ENCODE measurements around the gene FAM234A.

Gene FAM234A

GRCh38 chr16:240559-240958 is 5.9 kb downstream of the FAM234A start:
- H3K27ac ChIP-seq, result no peak overlapping the region
- TF ChIP-seq CTCF (conservative IDR thresholded peaks at IDR 0.05) (no peak), ZFX (IDR thresholded peaks at IDR 0.05) (no peak)

GRCh38 chr16:242281-242680 is 7.7 kb downstream of the FAM234A start:
- TF ChIP-seq ZFX (IDR thresholded peaks at IDR 0.05) (no peak), CTCF (conservative IDR thresholded peaks at IDR 0.05) (no peak)
- no peak overlapping the region for H3K27ac ChIP-seq

- no peak for TF ChIP-seq CTCF (conservative IDR thresholded peaks at IDR 0.05)
- no peak for TF ChIP-seq ZFX (IDR thresholded peaks at IDR 0.05)
- H3K27ac ChIP-seq, result no peak overlapping the region
Measured at GRCh38 chr16:243348-243747, 8.7 kb downstream of the FAM234A start.

- H3K27ac ChIP-seq, result no peak overlapping the region
Measured at GRCh38 chr16:245105-245504, 10.5 kb downstream of the FAM234A start.

GRCh38 chr16:247027-247426 is 12.4 kb downstream of the FAM234A start:
- TF ChIP-seq ZFX (IDR thresholded peaks at IDR 0.05), result no peak
- TF ChIP-seq CTCF (conservative IDR thresholded peaks at IDR 0.05), result no peak
- H3K27ac ChIP-seq, result no peak overlapping the region

More at GRCh38 chr16:245105-245504, 10.5 kb downstream of the FAM234A start:
- no peak for TF ChIP-seq CTCF (conservative IDR thresholded peaks at IDR 0.05)
- TF ChIP-seq ZFX (IDR thresholded peaks at IDR 0.05), result no peak

- no peak for TF ChIP-seq CTCF (conservative IDR thresholded peaks at IDR 0.05)
- TF ChIP-seq ZFX (IDR thresholded peaks at IDR 0.05), result no peak
- no peak overlapping the region for H3K27ac ChIP-seq
Measured at GRCh38 chr16:249431-249830, 14.8 kb downstream of the FAM234A start.

GRCh38 chr16:252366-253337 is 18.0 kb downstream of the FAM234A start:
- H3K27ac ChIP-seq, result no peak overlapping the region
- TF ChIP-seq ZFX (IDR thresholded peaks at IDR 0.05) (no peak), CTCF (conservative IDR thresholded peaks at IDR 0.05) (no peak)
